ENCODE measurements around the gene TMEM198. TPM values are rescaled to one million over a fixed set of nuclear protein-coding genes. Genes with fewer than 3 reads are reported as not detected.

The TMEM198 gene
- polyA plus RNA-seq, 3 donors from 2014 or later = 0.44 TPM; not detected in 2

- Mint-ChIP-seq H3K4me3 (no peak overlapping the region), H3K27me3 (ENCODE audit: low read depth in 3 of 3) (peaks cover 3% of the 10 kb centered on the region in 3 donors), H3K36me3 (no peaks in the 10 kb centered on the region), H3K9me3 (no peaks in the 10 kb centered on the region), H3K4me1 (peaks cover 17 to 20% of the 10 kb centered on the region in 2 donors), H3K27ac (no peak overlapping the region)
- DNase-seq = no peak
These were observed 4.7 kb upstream of the TMEM198 start for GRCh38 chr2:219538956-219539788.

GRCh38 chr2:219539926-219540678 is 3.7 kb upstream of the TMEM198 start:
- no peak overlapping the region for H3K27ac Mint-ChIP-seq
- H3K9me3 Mint-ChIP-seq = no peaks in the 10 kb centered on the region
- H3K36me3 Mint-ChIP-seq = no peaks in the 10 kb centered on the region
- peaks cover 26 to 30% of the 10 kb centered on the region in 2 donors for H3K4me1 Mint-ChIP-seq
- no peak for DNase-seq
- peaks cover 4 to 5% (median 4%) of the 10 kb centered on the region in 3 donors for H3K27me3 Mint-ChIP-seq (ENCODE audit: low read depth in 3 of 3)
- no peak overlapping the region for H3K4me3 Mint-ChIP-seq

GRCh38 chr2:219540784-219541504 is 2.9 kb upstream of the TMEM198 start:
- Mint-ChIP-seq H3K4me3 (peak overlapping the region; percentile 60 to 87 (median 65)), H3K9me3 (no peaks in the 10 kb centered on the region), H3K4me1 (peaks cover 26 to 30% of the 10 kb centered on the region in 2 donors), H3K27me3 (ENCODE audit: low read depth in 3 of 3) (peaks cover 2 to 5% (median 5%) of the 10 kb centered on the region in 3 donors), H3K27ac (peak overlapping the region in 1 of 6 donors; percentile 20), H3K36me3 (no peaks in the 10 kb centered on the region)
- no peak for DNase-seq

GRCh38 chr2:219541611-219542180 is 2.1 kb upstream of the TMEM198 start:
- no peaks in the 10 kb centered on the region for H3K9me3 Mint-ChIP-seq
- H3K4me1 Mint-ChIP-seq = peaks cover 26 to 30% of the 10 kb centered on the region in 2 donors
- H3K27me3 Mint-ChIP-seq (ENCODE audit: low read depth in 3 of 3) = peaks cover 4 to 5% (median 5%) of the 10 kb centered on the region in 3 donors
- H3K36me3 Mint-ChIP-seq = no peaks in the 10 kb centered on the region
- H3K4me3 Mint-ChIP-seq = peak overlapping the region; percentile 65 to 92 (median 85)
- H3K27ac Mint-ChIP-seq = peak overlapping the region in 1 of 6 donors; percentile 20
- DNase-seq = peak; percentile 83 to 84 (median 84)

- no peaks in the 10 kb centered on the region for H3K9me3 Mint-ChIP-seq
- peak overlapping the region; percentile 50 to 79 (median 70) for H3K27ac Mint-ChIP-seq
- H3K36me3 Mint-ChIP-seq = no peaks in the 10 kb centered on the region
- H3K4me1 Mint-ChIP-seq = peaks cover 26 to 30% of the 10 kb centered on the region in 2 donors
- DNase-seq = no peak
- H3K27me3 Mint-ChIP-seq (ENCODE audit: low read depth in 3 of 3) = peaks cover 5 to 7% (median 7%) of the 10 kb centered on the region in 3 donors
- peak overlapping the region; percentile 85 to 92 (median 86) for H3K4me3 Mint-ChIP-seq
These were observed 765 bp upstream of the TMEM198 start for GRCh38 chr2:219542931-219543595.

- H3K9me3 Mint-ChIP-seq = no peaks in the 10 kb centered on the region
- H3K36me3 Mint-ChIP-seq = no peaks in the 10 kb centered on the region
- H3K4me3 Mint-ChIP-seq = peak overlapping the region; percentile 72 to 87 (median 82)
- peaks cover 26 to 30% of the 10 kb centered on the region in 2 donors for H3K4me1 Mint-ChIP-seq
- peak overlapping the region; percentile 49 to 86 (median 58) for H3K27ac Mint-ChIP-seq
- H3K27me3 Mint-ChIP-seq (ENCODE audit: low read depth in 3 of 3) = peaks cover 5 to 12% (median 7%) of the 10 kb centered on the region in 3 donors
- DNase-seq = no peak
These were observed 739 bp downstream of the TMEM198 start for GRCh38 chr2:219544567-219544966.

- Mint-ChIP-seq H3K36me3 (no peaks in the 10 kb centered on the region), H3K27ac (peak overlapping the region in 2 of 6 donors; percentile 7 to 46), H3K27me3 (ENCODE audit: low read depth in 3 of 3) (peaks cover 5 to 12% (median 7%) of the 10 kb centered on the region in 3 donors), H3K9me3 (no peaks in the 10 kb centered on the region), H3K4me1 (peaks cover 26 to 30% of the 10 kb centered on the region in 2 donors), H3K4me3 (peak overlapping the region in 1 of 5 donors; percentile 79)
- DNase-seq = no peak
These were observed 1.6 kb downstream of the TMEM198 start for GRCh38 chr2:219545295-219545942.

GRCh38 chr2:219545943-219546352 is 2.1 kb downstream of the TMEM198 start:
- Mint-ChIP-seq H3K4me1 (peaks cover 25 to 32% of the 10 kb centered on the region in 2 donors), H3K4me3 (peak overlapping the region in 3 of 5 donors; percentile 0 to 19 (median 18)), H3K9me3 (no peaks in the 10 kb centered on the region), H3K27me3 (ENCODE audit: low read depth in 3 of 3) (peaks cover 7 to 12% (median 7%) of the 10 kb centered on the region in 3 donors), H3K27ac (no peak overlapping the region), H3K36me3 (no peaks in the 10 kb centered on the region)
- no peak for DNase-seq

GRCh38 chr2:219547621-219548020 is 3.8 kb downstream of the TMEM198 start:
- DNase-seq = no peak
- H3K4me3 Mint-ChIP-seq = no peak overlapping the region
- no peak overlapping the region for H3K27ac Mint-ChIP-seq
- H3K27me3 Mint-ChIP-seq (ENCODE audit: low read depth in 3 of 3) = peaks cover 6 to 12% (median 12%) of the 10 kb centered on the region in 3 donors
- H3K4me1 Mint-ChIP-seq = peaks cover 12 to 20% of the 10 kb centered on the region in 2 donors
- H3K9me3 Mint-ChIP-seq = peaks cover 0 to 1% (median 0%) of the 10 kb centered on the region in 6 donors
- H3K36me3 Mint-ChIP-seq = no peaks in the 10 kb centered on the region

GRCh38 chr2:219548990-219549389 is 5.2 kb downstream of the TMEM198 start:
- no peak overlapping the region for H3K27ac Mint-ChIP-seq
- H3K36me3 Mint-ChIP-seq = no peaks in the 10 kb centered on the region
- H3K4me3 Mint-ChIP-seq = no peak overlapping the region
- peaks cover 0 to 1% (median 0%) of the 10 kb centered on the region in 6 donors for H3K9me3 Mint-ChIP-seq
- no peak for DNase-seq
- peaks cover 6 to 18% (median 12%) of the 10 kb centered on the region in 3 donors for H3K27me3 Mint-ChIP-seq (ENCODE audit: low read depth in 3 of 3)
- H3K4me1 Mint-ChIP-seq = peaks cover 14 to 24% of the 10 kb centered on the region in 2 donors

GRCh38 chr2:219549619-219550018 is 5.8 kb downstream of the TMEM198 start:
- H3K36me3 Mint-ChIP-seq = no peaks in the 10 kb centered on the region
- H3K27me3 Mint-ChIP-seq (ENCODE audit: low read depth in 3 of 3) = peaks cover 4 to 20% (median 11%) of the 10 kb centered on the region in 3 donors
- H3K27ac Mint-ChIP-seq = no peak overlapping the region
- no peak overlapping the region for H3K4me3 Mint-ChIP-seq
- peaks cover 8 to 18% of the 10 kb centered on the region in 2 donors for H3K4me1 Mint-ChIP-seq
- DNase-seq = no peak
- H3K9me3 Mint-ChIP-seq = peaks cover 0 to 1% (median 0%) of the 10 kb centered on the region in 6 donors
